ENCODE results near the gene TMEM184A.
"Not testable (repeated sequence)": the region's sequence is repeated elsewhere in the genome, so short reads cannot be mapped to it uniquely, and the experiment has no call there.

TMEM184A gene

DNA sequence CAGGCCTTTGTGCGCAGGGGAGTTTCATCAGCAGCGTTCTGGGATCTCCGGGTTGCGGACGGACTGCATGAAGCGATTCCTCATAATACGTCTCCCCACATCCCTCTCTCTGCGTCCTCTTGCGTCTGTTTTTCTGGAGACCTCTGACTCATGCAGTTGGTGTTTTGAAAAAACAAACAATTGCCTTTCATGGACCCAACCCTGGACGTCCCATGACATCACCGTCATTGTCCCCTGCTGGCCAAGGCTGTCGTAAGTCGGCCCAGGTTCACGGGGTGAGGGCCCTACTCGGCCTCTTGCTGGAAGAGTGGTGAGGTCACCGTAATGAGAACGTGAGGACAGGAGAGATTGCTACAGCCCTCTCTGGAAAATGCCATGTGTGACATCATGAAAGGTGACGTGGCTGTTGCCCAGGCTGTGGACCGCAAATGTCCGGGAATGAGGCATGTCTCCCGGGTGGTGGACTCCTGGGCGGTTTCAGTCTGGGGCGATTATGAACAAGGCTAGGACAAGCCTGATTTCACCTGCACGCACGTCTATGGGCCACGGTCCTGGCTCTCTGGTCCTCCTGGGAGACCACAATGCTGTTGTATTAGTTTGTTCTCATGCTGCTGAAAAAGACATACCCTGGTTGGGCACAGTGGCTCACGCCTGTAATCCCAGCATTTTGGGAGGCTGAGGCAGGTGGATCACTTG is 35.3 kb downstream of the TMEM184A start:
- DNase-seq = no peak

DNA sequence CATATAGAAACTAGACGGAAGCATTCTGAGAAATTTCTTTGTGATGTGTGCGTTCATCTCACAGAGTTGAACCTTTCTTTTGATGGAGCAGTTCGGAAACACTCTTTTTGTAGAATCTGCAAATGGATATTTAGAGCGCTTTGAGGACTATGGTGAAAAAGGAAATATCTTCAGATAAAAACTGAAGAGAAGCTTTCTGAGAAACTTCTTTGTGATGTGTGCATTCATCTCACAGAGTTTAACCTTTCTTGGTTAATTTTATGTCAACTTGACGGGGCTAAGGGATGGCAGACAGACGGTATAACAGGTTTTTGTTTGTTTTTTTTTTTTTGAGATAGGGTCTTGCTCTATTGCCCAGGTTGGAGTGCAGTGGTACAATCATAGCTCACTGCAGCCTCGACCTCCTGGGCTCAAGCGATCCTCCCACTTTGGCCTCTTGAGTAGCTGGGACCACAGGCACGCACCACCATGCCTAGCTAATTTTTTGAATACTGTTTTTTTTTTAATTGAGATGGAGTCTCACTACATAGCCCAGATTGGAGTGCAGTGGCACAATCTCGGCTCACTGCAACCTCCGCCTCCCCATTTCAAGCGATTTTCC is 36.6 kb downstream of the TMEM184A start:
- DNase-seq = not testable (repeated sequence)

DNA sequence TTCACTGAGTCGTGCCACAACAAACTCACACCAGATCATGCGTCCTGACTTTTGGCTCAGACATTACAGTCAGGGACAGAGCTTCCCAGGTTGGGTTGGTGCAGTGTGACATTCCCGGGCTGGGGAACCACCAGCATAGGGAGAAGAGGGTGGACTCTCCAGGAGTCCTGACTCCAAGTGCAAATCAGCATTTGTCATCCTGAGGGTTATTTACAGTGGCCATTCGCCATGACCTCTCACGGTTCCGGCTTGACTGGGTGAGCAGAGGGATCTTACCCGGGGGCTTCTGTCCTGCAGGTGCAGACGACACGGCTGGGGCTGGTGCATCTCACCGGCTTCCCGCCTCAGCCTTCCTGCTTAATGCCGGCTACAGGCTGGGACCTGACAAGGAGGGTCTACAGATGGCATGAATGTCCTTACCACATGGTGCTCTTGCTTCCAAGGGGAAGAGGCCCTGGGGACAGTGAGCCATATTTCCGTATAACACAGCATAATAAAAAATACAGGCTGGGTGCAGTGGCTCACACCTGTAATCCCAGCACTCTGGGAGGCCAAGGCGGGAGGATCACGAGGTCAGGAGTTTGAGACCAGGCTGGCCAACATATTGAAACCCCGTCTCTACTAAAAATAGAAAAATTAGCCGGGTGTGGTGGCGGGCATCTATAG is 39.3 kb downstream of the TMEM184A start:
- no peak for DNase-seq

DNA sequence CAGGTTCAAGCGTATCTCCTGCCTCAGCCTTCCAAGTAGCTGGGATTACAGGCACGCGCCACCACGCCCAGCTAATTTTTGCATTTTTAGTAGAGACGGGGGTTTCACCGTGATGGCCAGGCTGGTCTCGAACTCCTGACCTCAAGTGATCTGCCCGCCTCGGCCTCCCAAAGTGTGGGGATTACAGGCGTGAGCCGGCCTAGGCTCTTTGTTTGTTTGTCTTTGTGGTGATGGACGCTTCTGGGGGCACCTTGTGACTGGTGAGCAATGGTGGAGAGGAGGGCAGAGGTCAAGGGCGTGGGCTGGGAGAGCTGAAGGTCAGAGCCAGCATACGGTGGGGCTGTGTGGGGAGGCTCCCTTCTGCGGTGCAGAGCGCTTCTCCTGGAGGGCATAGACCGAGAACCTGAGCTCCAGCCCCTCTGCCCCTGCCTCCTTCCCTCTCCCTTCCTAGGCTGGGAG is 40.5 kb downstream of the TMEM184A start:
- DNase-seq = not testable (repeated sequence)

DNA sequence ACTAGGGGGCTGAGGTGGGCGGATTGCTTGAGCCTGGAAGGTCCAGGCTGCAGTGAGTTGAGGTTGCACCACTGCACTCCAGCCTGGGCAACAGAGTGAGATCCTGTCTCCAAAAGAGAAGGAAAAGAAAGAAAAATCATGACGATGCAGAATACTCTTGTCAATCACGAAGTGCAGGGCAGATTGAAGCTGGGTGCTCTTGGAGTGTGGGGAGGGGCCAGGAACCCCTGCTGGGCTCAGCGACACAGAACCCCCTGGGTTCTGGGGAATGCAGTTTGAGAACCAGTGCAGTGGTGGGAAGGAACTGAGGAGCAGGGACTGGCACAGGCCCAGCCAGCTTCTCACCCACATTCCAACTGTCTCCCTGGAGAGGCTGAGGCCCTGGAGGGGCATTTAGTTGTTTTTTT is 41.0 kb downstream of the TMEM184A start:
- DNase-seq = no peak

DNA sequence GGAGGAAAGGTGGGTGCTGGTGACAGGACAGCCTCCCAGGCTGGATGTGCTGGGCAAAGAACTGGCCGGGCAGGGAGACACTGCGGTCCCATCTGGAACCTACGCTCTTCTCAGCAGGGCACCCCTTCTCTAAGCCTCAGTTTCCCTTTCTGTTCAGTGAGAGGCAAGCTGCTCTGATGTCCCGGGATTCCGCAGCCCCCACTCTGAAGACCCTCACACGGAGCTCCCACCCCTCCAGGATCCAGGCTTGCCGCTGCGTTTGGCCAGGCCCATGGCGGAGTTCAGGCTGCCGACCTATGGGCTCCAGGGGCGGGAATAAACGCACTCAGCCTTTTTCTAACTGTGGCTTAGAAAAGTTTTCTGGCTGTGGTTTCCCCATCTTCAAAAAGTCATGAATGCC is 41.6 kb downstream of the TMEM184A start:
- no peak for DNase-seq

DNA sequence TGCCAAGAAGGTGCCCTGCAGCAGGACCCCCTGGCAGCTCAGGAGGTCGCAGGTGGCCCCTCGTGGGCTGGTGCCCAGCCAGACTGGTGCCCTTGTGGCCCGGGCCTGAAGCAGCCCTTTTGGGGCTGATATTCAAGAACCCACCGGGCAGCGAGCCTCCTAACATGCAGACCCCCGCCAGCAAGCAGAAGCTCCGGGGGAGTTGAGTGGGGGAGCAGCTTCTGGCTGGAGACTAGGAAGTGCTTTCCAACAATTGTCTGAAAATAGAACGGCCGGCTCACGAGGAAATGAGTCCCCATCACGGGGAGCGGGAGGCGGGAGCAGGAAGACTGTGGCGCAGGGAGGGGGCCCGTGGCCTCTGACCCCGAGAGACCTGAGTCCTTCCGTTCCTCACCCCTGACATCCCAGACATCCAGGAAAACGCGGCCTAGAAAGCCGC is 42.3 kb downstream of the TMEM184A start:
- DNase-seq = no peak

DNA sequence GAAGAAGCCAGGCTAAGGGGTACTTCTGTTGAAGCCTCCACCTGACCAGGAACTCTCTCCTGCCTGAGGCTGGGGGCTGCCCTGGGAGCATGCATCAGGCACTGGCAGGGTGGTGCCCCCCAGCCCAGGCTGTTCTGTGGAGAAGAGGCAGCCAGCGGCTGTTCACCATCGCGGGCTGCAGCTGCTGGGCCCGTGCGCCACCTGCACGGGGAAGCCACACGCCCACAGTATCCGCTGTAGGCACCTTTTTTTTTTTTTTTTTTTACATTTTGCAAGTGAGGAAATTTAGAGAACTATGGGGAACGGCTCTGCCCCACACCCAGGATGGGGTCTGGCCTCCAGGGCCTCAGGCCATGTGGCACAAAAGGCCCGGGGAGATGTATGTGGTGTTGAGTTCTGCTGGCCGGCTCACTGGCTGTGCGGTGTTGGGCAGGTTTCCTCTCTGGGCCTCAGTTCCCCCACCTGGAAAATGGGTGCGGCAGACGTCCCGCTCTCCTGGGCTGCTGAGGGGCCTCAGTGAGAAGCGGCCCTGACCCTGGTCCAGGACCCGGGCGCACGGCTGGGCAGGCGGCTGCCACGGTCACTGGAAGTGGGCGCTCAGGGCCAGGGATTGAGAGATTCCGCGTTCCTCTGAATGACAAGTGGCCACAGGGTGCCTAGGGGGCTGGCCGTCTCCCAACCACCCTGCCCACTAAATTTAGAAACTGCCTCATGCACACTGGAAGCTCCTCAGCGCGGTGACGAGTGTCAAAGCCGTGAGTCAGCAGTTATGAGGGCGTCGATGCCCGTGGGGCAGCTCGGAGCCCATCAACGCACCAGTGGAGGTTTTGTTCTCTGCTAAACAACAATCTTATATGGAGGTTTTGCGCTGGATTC is 43.0 kb downstream of the TMEM184A start:
- peak; percentile 9 to 20 for DNase-seq

DNA sequence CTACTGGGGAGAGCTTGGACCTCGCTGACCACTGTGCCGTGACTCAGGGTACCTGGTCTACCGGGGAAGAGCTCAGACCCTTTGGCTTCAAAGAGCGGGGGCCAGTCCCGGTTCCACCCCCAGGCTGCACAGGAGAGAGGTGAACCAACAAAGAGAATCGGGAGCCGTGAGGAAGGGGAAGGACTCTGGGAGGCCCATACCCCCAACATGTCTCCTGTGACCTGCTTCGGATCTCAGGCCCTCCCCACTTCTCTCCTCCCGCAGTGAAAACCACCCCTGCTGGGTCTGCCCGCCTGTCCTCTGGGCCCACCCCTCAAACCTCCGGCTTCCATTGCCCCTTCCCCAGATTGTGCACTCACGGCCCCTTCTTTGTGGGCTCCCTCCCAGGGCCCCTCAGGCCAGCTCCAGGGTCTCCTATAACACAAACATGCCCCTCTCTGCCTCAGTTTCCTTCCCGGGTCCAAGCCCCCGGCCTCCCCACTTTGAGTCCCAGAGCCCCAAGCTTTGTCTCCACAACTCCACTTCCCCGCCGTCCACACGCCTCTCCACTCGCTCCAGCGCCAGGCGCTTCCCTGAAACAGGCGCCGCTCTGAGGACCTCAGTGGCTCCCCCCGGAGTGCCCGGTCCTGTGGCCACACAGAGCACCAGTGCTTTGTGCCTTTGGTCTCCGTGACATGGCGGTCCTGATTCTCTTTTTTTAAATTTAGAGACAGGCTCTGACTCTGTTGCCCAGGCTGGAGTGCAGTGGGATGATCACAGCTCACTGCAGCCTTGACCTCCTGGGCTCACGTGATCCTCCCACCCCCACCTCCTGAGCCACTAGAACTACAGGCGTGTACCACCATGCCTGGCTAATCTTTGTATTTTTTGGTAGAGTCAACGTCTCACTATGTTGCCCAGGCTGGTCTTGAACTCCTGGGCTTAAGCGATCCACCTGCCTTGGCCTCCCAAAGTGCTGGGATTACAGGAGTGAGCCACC is 44.3 kb downstream of the TMEM184A start:
- DNase-seq = no peak

DNA sequence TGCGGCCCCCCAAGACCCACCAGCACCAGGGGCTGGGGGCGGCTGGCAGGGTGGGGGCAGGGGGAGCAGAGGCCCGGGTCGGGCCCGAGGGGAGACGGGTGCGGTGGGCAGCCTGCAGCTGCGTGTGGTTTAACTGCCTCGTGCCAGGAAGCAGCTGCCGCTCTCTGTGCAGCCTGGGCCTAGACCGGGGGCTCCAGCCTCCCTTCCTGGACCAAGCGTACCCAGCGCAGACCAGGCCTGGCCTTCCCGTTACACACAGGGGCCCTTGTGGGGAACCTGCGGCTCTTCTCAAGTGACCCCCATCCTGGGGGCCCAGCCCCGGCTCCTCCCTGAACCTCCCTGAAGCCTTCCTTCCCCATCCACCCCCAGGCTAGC is 45.2 kb downstream of the TMEM184A start:
- DNase-seq = peak; percentile 7 to 14

DNA sequence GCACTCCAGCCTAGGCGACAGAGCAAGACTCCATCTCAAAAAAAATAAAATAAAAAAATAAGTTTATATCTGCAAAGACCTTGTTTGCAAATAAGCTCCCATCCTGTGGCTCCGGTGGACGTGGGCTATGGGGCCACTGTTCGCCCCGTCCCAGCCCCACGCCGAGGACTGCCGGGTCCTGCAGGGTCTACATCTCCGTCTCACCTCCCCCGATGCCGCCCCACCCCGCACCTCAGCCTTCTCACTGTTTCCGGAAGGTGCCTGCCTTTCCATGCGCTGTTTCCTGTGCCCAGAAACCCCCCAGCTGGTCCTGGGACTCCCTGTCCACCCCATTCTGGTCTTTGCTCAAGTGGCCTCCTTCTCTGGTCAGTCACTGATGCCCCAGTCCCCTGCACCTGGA is 46.8 kb downstream of the TMEM184A start:
- no peak for DNase-seq

DNA sequence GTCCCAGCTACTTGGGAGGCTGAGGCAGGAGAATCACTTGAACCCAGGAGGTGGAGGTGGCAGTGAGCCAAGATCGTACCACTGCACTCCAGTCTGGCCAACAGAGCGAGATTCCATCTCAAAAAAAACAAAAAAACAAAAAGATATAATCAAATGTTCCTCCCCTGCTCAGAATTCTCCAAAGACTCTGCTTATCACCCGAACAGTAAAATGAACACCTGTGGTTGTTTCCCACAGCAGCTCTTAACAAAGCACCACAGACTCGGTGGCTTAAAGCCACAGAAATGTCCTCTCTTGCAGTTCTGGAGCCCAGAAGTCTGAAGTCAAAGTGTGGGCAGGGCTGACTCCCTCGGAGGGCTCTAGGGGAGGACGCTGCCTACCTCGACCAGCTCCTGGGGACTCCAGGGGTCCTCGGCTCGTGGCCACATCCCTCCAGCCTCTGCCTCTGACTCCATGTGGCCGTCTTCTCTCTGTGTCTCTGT is 47.7 kb downstream of the TMEM184A start:
- DNase-seq = no peak

DNA sequence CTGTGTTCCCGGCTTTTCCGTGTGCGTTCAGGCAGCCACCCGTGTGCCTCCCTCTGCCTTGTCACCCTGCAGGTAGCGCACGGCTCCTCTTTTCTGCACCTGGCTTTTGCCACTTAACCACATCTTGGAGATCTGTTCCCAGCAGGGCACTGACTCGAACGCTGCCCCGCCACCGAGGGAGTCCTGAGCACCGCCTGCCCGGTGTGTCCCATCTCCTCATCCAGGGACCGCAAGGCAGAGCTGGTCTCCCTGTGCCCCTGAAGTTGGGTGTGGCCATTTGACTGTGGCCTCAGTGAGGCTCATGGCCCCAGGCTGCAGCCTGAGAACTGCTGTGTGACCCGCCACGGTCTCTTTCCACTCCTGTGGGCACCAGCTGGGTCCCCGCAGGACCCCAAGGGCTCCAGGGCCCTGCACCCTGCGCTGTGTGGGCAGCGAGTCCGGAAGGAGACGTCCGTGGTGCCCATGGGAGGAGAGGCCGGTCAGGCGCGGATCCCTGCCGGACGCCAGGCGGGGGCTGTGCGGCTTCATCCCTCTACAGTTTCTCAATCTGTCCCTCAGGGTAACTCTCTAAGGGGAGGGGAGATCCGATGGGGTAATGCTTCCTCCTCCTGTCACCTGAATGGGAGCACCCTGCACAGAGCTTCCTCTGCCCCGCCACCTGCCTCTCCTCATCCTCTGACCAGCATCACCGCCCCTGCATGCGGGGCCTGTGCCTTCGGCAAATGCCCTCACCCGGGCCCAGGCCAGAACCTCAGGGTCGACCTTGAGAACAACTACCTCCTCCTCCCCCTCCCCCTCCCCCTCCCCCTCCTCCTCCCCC is 50.1 kb downstream of the TMEM184A start:
- no peak for DNase-seq

DNA sequence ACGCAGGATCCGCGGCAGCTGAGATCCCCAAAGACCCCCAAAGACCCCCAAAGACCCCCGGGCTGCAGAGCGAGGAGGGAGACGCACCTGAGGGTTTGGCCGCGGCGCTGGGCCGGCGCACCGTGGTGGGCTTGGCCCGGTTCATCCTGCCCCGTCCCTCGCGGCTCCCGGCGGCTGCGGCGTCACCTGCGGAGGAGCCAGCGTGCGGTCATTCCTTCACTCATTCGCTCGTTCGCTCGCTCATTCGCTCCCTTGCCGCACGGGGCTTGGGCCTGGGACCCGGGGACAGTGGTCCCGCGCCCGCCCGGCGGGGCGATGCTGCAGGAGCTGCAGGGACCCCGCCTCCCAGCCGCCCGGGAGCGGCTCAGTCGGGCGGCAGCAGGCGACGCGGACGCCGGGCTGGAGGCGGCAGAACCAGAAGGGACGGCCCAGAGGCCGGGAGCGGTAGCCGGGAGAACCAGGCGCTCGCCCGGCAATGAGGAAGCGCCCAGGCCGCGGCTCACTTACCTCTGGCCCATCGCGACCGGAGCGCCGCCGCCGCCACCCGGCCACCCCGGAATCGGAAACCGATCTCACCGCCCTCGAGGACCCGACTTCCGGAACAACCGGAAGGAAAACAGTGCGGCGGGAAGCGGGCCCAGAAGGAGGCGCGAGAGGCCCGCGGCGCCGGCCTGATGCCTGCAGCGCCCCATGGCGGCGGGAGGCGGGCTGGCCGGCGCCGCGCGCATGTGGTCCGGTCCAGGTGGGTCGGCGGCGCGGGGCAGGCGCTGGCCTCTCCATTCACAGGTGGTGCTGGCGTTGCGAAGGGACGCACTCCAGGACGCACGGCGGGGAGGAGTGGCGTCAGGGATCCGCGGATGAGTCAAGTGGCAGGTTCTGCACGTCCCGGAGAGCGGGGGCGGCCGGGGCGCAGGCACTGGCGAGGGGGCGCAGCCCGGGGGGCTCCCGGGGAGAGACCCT is 51.9 kb downstream of the TMEM184A start, which contains the start of gene INTS1:
INTS1 (minus strand) TSS at position 574 of the 960 bp plus-strand sequence; CDS start at position 145, 429 bp downstream.
- DNase-seq = peak; percentile 71 to 75

DNA sequence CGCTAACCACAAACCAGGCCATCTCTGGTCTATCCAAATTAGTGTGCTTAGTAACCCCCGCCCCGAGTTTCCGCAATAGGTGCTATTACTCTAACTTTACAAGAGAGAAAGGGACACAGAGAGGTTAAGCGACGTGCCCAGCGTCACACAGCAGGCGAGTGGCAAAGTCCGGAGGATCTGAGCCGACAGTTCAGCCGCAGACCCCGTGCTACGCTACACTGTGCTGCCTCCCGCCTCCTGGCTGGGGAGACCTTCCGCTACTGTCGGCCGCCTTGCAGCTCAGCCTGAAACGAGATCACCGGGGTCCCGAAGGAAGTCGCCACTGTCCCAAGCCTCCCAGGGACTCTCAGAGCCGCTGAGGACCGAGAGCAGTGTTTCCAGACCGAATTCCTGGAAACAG is 52.6 kb downstream of the TMEM184A start:
- no peak for DNase-seq

DNA sequence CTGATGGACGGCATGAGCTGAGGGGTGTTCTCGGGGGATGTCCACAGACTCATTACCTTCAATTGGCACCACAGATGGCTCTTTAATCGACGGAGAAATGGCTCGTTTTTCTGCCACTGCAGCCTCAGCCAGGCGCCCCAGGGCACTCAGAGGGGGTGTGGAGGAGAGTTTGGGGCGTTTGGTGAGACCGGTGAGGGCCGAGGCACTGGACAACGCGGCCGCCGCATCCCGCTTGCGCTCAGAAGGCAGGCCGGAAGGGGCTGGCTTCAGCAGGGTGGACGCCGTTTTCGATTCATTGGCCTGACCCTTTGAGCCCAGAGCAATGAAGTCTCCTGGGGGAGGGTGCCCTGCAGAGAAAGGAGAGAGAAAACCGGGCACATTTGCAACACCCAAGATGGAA is 53.2 kb downstream of the TMEM184A start:
- no peak for DNase-seq

DNA sequence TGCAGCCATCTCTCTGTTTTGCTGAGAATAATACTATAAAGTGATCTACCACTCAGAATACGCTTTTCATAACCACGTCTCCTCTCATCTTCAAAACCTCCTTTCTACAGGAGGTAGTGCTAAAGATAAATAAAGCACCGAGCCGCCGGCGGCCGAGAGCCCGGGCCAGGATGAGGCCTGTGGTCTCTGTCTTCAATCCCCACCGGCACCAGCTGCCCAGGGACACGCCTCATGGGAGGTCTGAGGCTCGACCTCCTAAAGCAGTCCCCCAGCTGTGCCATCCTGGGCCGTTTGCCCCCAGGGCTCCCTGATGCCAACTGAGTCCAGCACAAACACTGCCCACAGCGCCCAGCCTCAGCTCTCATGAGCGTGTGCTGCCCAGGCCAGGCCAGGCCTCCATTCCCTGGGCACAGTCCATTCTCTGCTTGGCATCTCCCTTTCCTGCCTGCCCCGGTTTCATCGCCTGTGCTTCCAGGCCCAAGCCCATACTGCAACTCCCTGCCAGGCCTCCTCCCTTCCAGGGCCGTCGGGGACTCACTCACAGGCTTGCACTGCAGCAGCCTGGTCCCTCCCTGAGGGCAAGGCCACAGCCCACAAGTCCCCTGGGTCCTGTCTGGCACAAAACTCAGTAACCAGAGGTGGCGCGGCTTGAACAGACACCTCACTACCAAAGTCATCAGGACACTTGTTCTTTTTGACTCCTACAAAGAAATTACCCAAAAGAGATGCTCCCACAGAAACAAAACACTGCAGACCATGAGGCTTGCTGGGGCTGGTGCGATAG is 54.3 kb downstream of the TMEM184A start:
- no peak for DNase-seq

DNA sequence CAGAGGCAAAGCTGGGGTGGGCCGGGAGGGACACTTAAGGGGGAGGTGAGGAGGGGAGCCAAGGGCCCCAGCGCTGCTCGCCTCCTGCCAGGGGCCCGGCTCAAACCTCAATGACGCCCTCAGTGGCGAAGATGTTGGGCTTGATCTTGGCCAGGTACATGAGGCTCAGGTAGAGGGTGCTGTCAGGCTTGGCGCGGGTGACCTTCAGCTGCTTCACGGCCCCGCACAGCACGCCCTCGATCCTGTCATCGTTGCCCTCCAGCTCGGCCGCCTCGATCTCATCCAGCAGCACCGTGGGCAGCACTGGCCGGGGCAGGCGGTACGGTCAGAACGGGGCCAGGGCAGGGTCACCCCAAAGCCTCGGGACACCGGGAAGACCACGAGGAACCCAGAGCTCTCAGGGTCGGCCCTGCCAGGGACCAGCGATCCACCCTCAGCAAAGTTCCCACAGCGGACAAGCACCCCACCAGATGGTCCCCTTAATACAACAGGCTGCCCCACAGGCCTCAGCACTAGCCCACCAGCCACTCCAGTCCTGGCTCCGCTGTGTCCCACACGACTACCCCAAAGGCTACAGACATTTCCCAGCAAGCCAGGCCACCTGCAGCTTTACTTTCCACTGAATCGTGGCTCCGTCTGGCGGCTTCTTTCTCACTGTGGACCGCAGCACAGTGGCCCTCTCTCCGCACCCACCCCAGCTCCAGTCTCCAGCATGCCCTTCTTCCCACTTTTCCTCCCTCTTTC is 55.8 kb downstream of the TMEM184A start:
- no peak for DNase-seq
